GM18505 (cell line): ENCODE measurements around the gene TBP.
"Not testable (repeated sequence)": the region's sequence is repeated elsewhere in the genome, so short reads cannot be mapped to it uniquely, and the experiment has no call there.

Experiments used
- ATAC-seq: cut with Tn5 transposase; IDR thresholded peaks from one replicate; pipeline ENCODE4 v1.9.1; 2021; ENCODE audit not compliant: unreplicated experiment
- POLR2A ChIP-seq: IDR thresholded peaks from 4 replicates; pipeline ENCODE4 v1.6.1; 2011; ENCODE audit warnings: borderline replicate concordance; ENCODE audit not compliant: insufficient read depth, insufficient read length; ENCODE audit errors: extremely low read depth

Gene TBP

DNA sequence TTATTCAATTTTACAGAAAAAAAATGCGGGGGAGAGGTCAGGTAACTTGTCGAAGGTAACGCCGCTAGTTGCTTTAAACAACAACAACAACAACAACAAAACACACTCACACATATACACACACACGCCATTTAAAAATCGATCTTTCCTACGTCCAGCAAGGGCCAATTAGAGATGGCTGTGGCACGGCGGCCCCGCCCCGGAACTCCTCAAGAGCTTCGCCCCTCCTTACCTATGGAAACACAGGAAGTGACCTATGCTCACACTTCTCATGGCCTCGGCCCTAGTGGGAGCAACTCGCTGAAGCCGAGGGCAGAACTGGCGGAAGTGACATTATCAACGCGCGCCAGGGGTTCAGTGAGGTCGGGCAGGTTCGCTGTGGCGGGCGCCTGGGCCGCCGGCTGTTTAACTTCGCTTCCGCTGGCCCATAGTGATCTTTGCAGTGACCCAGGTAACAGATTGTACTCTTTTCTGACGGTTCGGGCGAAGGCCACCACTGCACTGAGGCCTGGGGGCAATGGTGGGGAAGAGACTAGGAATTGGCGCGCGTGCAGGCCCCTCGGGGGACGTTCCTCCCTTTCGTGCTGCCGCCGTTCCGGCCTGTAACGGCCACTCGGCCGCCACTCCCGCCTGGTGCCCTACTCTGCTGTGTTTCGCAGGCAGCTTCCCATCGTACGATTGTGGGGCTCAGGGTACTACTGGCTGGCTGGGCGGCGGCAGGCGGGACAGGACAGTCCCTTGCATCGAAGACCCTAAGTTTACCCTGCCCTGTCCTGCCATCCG is at the start of gene TBP:
Gene TBP (plus strand): TSS at position 357 of the 783 bp plus-strand sequence. CDS start 2,661 bp downstream, outside the sequence.
- peak; percentile 74 for TF ChIP-seq POLR2A
- peak; percentile 97 for ATAC-seq

DNA sequence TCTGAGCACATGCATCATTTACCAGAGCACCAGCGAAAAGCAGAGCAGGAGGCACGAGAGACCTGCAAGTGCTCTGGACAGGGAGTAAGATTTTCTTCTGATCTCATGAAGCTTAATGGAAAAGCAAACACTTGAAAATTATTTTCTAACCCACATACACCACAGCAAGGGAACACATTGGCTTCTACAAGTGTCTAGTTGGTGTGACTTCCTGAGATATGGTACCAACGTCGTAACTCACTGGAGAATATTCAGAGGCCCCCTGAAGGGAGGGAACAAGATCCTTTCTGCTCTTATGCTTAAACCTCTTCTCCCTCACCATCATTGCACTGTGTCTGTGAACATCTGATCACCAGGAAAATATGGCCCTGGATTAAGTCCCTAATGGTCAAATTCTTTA is 49.7 kb upstream of the TBP start:
- ATAC-seq = no peak
- TF ChIP-seq POLR2A = no peak

DNA sequence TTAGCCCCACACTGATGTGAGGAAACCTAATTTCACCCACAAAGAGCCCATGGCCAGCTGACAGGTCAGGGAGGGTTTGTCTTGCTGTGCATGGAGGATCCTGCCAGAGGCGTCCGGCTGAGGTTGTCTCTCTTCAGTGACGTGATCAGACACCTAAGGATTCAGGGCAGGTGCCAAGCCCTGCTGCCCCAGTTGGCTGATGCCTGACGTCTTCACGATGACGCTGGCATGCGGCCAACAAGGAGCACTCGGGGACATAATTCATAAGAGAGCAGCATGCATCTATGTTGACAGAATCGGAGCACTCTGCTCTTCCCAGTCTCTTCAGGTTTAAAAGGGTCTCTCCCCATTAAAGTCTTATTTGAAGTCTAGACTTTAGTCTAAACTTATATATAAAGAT is 48.9 kb upstream of the TBP start:
- no peak for ATAC-seq
- no peak for TF ChIP-seq POLR2A

DNA sequence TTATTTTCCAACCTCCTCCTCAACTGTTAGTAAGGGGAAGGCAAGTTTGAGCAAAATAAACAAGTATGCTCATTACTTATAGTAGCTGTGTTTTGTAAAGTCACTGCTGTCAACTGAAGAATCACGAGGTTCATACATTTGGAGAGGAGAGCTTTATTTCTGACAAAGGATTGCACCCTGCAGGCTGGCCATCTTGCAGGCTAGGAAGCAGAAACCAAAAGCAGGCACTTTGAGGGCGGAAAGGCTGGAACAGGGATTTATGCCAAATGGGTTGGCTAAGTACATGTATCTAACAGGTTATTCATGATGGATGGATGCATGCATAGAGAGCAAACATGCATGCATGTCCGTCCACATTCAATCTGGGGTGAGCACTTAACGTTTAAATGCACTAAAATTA is 47.7 kb upstream of the TBP start:
- ATAC-seq = no peak
- no peak for TF ChIP-seq POLR2A

DNA sequence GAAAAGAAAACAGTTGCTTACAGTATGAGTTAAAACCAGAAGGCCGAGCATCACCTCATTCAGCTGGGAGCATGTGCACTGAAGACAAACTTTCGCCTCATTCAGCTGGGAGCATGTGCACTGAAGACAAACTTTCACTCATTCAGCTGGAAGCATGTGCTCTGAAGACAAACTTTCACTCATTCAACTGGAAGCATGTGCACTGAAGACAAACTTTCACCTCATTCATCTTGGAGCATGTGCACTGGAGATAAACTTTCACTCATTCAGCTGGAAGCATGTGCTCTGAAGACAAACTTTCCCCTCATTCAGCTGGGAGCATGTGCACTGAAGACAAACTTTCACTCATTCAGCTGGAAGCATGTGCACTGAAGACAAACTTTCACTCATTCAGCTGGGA is 46.4 kb upstream of the TBP start:
- not testable (repeated sequence) for ATAC-seq

DNA sequence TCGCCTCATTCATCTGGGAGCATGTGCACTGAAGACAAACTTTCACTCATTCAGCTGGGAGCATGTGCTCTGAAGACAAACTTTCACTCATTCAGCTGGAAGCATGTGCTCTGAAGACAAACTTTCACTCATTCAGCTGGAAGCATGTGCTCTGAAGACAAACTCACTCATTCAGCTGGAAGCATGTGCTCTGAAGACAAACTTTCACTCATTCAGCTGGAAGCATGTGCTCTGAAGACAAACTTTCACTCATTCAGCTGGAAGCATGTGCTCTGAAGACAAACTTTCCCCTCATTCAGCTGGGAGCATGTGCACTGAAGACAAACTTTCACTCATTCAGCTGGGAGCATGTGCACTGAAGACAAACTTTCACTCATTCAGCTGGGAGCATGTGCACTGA is 45.9 kb upstream of the TBP start:
- ATAC-seq = not testable (repeated sequence)

DNA sequence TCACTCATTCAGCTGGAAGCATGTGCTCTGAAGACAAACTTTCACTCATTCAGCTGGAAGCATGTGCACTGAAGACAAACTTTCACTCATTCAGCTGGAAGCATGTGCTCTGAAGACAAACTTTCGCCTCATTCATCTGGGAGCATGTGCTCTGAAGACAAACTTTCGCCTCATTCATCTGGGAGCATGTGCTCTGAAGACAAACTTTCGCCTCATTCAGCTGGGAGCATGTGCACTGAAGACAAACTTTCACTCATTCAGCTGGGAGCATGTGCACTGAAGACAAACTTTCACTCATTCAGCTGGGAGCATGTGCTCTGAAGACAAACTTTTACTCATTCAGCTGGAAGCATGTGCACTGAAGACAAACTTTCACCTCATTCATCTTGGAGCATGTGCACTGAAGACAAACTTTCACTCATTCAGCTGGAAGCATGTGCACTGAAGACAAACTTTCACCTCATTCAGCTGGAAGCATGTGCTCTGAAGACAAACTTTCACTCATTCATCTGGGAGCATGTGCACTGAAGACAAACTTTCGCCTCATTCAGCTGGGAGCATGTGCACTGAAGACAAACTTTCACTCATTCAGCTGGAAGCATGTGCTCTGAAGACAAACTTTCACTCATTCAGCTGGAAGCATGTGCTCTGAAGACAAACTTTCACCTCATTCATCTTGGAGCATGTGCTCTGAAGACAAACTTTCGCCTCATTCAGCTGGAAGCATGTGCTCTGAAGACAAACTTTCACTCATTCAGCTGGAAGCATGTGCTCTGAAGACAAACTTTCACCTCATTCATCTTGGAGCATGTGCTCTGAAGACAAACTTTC is 45.1 kb upstream of the TBP start:
- not testable (repeated sequence) for ATAC-seq

DNA sequence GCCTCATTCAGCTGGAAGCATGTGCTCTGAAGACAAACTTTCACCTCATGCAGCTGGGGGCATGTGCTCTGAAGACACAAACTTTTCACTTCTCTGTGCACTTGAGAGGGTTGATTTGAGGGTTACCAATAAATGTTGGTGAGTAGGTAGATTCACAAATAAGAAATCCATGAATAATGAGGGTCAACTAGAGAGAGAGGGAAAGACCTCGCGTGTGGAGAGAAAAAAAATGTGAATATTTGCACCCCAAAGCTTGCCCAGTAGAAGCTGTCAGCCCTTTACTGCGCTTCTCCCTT is 44.5 kb upstream of the TBP start:
- TF ChIP-seq POLR2A = no peak
- ATAC-seq = no peak

DNA sequence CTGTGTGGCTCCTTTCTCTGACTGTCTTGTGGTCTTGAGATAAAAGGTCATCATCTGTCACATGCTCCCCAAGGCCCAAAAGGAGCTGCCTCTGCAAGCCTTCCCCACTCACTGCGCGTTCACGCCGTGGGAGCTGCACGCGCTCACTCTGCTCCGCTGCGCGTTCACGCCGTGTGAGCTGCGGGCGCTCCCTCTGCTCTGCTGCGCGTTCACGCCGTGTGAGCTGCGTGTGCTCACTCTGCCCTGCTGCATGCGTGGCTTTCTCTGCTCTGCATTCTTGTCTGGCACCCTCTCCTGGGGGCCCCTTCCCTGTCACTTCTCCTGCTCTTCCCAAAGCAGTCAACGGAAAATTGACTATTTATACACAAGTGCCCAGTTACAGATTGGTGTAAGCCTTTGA is 43.5 kb upstream of the TBP start:
- TF ChIP-seq POLR2A = no peak
- no peak for ATAC-seq

DNA sequence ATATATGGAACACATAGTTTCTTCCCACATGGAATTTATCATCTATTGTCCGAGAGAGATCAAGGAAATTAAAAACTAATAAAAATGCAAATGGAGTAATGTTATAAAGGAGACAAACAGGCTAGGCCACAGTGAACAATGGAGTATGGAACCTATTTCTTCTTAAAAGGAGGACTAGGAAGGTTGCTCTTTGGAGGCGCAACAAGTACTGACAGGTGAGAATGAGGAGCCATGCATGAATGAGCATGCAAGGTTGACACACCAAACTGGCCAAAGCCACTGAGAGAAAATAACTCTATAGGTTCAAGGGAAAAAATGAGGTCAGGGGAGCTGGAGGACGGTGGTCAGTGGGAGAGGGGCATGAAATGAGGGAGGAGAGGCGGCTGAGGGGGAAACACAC is 41.9 kb upstream of the TBP start:
- TF ChIP-seq POLR2A = no peak
- no peak for ATAC-seq

DNA sequence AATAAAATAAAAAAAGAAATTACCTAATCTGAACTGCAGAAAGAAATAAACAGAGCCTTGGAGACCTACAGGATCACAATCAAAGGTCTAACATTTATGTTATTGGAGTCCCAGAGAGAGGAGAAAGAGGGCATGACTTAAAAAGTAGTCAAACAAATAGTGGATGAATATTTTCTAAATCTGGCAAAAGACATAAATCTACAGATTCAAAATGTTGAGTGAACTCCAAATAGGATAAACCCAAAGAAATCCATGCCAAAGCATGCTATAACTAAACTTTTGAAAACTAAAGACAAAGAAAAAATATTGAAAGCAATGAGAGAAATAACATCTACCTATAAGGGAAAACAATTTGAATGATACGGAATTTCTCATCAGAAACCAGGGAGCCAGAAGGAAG is 39.3 kb upstream of the TBP start:
- TF ChIP-seq POLR2A = no peak
- no peak for ATAC-seq

DNA sequence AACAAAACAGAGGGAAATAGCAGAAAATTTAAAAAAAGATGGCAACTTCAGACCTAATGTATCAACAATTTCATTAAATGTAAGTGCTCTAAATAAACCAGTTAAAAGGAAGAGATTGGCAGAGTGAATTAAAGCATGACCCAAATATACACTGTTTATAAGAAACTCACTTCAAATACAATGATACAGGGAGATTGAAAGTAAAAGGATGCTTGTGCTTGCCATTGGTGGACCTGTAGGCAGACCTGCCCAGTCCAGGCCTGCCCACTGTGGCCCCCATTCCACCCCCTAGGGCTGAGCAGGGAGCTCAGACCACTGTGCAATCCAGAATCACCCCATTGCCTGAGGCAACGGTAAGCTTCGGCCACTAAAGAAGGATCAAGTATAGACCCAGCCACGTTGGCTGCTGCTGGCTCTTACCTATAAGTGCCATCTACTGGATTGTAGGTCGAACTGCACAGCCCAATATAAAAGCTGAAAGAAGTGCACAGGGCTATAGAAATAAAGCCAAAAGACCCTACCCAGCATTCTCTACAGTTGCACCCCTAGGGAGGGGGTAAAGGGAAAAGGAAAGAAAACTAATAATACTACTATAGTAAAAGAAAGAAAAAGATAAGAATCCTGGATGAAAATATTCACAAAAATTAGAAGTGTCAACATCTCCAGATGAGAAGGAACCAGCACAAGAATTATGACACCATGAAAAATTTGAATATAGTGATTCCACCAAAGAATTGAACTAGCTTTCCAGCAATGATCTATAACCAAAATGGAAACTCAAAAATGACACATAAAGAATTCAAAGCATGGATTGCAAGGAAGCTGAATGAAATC is 37.2 kb upstream of the TBP start:
- peak; percentile 93 for ATAC-seq
- no peak for TF ChIP-seq POLR2A

DNA sequence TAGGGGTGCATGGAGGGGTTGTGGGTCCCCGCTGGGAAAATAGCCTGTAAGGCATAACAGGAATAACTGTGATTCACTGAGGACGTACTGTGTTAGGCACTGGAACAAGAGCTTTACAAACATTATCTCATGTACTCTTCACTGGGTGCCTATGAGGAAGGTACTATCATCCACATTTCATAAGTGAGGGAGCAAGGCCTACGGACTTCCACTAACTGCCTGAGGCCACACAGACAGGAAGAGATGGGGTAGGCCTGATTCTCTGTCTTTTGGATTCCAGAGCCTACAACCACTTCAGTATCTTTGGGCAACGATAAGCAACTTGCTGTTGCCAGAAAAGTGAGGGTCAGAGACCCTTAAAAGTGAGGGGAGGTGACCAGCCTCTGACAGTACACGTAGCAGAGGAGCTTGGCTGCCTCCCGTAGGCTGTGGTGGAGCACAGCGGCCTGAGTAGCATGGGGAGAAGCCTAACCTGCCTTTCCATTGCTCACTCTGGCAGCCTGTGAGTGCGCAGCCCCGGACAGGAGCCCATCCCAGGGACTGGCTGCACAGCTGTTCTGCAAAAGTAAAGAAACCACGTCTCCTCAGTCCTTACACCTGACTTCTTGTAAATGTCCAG is 31.5 kb upstream of the TBP start:
- no peak for ATAC-seq
- TF ChIP-seq POLR2A = no peak
